Tibial nerve (tissue), 4 donors: ENCODE results near the gene MZT2A.
"Not testable (repeated sequence)": the region's sequence is repeated elsewhere in the genome, so short reads cannot be mapped to it uniquely, and the experiment has no call there.

Experiments used
- CTCF ChIP-seq, 5 experiments: fragments of 200-600 bp in 3 of 5; fragments of 450-650 bp in 2 of 5; sonication (generic) in 3 of 5; IDR thresholded peaks; one replicate each; pipeline ENCODE4 v1.5.1; 2016 to 2019; ENCODE audit warnings: antibody characterized with exemption in 5 of 5, mild to moderate bottlenecking in 3 of 5, moderate library complexity in 2 of 5
- EP300 ChIP-seq, 2 donors: sonication (generic); formaldehyde crosslinking; IDR thresholded peaks; one replicate each; pipeline ENCODE4 v1.6.1; 2017; ENCODE audit warnings: antibody characterized with exemption in 2 of 2, mild to moderate bottlenecking in 1 of 2
- POLR2A ChIP-seq, 2 donors: fragments of 450-650 bp; IDR thresholded peaks; one replicate each; pipeline ENCODE4 v1.6.1; 2017; ENCODE audit warnings: antibody characterized with exemption in 2 of 2, mild to moderate bottlenecking in 2 of 2, moderate library complexity in 2 of 2

DNA sequence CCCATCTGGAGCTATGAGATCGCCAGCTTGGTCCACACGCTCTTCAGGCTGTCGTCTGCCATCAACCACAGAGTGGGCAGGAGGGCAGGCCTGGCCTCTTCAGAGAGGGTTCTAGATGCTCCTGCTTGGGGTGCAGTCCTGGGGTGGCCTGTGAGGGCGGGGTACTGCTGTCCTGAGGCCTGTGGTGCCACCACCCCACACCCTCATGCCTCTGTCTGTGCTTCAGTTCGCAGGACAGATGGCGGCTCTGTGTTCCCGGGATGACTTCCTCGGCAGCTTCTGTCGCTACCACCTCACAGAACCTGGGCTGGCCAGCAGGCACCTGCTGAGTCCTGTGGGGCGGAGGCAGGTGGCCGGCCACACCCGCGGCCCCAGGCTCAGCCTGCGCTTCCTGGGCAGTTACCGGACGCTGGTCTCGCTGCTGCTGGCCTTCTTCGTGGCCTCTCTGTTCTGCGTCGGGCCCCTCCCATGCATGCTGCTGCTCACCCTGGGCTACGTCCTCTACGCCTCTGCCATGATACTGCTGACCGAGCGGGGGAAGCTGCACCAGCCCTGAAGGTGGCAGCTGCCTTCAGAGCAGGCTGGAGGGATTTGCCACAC is 27.8 kb upstream of the MZT2A start:
- not testable (repeated sequence) for TF ChIP-seq EP300, CTCF, POLR2A (IDR thresholded peaks at IDR 0.05)
